Measurements from ENCODE around the gene KIF16B.

GRCh38 chr20:16302818-16303217, 270.4 kb downstream of the KIF16B start:
- TF ChIP-seq, protein P1, sequence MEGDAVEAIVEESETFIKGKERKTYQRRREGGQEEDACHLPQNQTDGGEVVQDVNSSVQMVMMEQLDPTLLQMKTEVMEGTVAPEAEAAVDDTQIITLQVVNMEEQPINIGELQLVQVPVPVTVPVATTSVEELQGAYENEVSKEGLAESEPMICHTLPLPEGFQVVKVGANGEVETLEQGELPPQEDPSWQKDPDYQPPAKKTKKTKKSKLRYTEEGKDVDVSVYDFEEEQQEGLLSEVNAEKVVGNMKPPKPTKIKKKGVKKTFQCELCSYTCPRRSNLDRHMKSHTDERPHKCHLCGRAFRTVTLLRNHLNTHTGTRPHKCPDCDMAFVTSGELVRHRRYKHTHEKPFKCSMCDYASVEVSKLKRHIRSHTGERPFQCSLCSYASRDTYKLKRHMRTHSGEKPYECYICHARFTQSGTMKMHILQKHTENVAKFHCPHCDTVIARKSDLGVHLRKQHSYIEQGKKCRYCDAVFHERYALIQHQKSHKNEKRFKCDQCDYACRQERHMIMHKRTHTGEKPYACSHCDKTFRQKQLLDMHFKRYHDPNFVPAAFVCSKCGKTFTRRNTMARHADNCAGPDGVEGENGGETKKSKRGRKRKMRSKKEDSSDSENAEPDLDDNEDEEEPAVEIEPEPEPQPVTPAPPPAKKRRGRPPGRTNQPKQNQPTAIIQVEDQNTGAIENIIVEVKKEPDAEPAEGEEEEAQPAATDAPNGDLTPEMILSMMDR (tag by site-specific recombination; IDR thresholded peaks at IDR 0.05), result no peak
- TF ChIP-seq ZNF274 (IDR thresholded peaks at IDR 0.05; ENCODE audit: low read length), result no peak
- no peak for TF ChIP-seq ZNF274 (tag by site-specific recombination; IDR thresholded peaks at IDR 0.05; ENCODE audit: borderline replicate concordance)
- TF ChIP-seq, protein P2, sequence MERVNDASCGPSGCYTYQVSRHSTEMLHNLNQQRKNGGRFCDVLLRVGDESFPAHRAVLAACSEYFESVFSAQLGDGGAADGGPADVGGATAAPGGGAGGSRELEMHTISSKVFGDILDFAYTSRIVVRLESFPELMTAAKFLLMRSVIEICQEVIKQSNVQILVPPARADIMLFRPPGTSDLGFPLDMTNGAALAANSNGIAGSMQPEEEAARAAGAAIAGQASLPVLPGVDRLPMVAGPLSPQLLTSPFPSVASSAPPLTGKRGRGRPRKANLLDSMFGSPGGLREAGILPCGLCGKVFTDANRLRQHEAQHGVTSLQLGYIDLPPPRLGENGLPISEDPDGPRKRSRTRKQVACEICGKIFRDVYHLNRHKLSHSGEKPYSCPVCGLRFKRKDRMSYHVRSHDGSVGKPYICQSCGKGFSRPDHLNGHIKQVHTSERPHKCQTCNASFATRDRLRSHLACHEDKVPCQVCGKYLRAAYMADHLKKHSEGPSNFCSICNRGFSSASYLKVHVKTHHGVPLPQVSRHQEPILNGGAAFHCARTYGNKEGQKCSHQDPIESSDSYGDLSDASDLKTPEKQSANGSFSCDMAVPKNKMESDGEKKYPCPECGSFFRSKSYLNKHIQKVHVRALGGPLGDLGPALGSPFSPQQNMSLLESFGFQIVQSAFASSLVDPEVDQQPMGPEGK (tag by site-specific recombination; IDR thresholded peaks at IDR 0.05), result no peak
- no peak for TF ChIP-seq ZNF16 (tag by site-specific recombination; IDR thresholded peaks at IDR 0.05; ENCODE audit: low read depth)
- no peak for TF ChIP-seq PBX3 (CRISPR knock-in tag; IDR thresholded peaks at IDR 0.05)
- no peak for TF ChIP-seq ZFHX2 (tag by site-specific recombination; conservative IDR thresholded peaks at IDR 0.05)
- no peak for TF ChIP-seq SP2 (tag by site-specific recombination; IDR thresholded peaks at IDR 0.05)
- TF ChIP-seq ZNF837 (tag by site-specific recombination; IDR thresholded peaks at IDR 0.05), result no peak
- no peak for TF ChIP-seq ZNF211 (tag by site-specific recombination; IDR thresholded peaks at IDR 0.05; ENCODE audit: low read depth)
- TF ChIP-seq ZNF354C (tag by site-specific recombination; IDR thresholded peaks at IDR 0.05; ENCODE audit: borderline replicate concordance, low read depth), result no peak
- no peak for TF ChIP-seq ZNF280D (tag by site-specific recombination; IDR thresholded peaks at IDR 0.05)

Data from HEK293 (cell line).